Glomerular visceral epithelial cell (primary cell): ENCODE measurements around the gene KIAA1614.
A peak's percentile ranks its signal among the peaks of the same experiment; 100 is the strongest.

Experiments used
- DNase-seq: peaks from one replicate; pipeline ENCODE4 v3.0.0-alpha.2; 2016; ENCODE audit errors: extremely low spot score

KIAA1614 gene

GRCh38 chr1:180925471-180926051 lies 12.9 kb downstream of the KIAA1614 start:
- no peak for DNase-seq

- DNase-seq, result peak; percentile 22
Measured at GRCh38 chr1:180926164-180926981, 13.7 kb downstream of the KIAA1614 start.

- DNase-seq, result no peak
Measured at GRCh38 chr1:180927348-180927747, 14.7 kb downstream of the KIAA1614 start.

- peak; percentile 13 for DNase-seq
Measured at GRCh38 chr1:180927841-180928240, 15.1 kb downstream of the KIAA1614 start.

GRCh38 chr1:180928331-180929230 lies 15.9 kb downstream of the KIAA1614 start:
- no peak for DNase-seq

- DNase-seq, result no peak
Measured at GRCh38 chr1:180929389-180929788, 16.7 kb downstream of the KIAA1614 start.

GRCh38 chr1:180930687-180931086 lies 18.0 kb downstream of the KIAA1614 start:
- DNase-seq, result no peak

- no peak for DNase-seq
Measured at GRCh38 chr1:180931529-180931928, 18.8 kb downstream of the KIAA1614 start.

GRCh38 chr1:180932378-180932777 lies 19.7 kb downstream of the KIAA1614 start:
- no peak for DNase-seq

- DNase-seq, result no peak
Measured at GRCh38 chr1:180933141-180933540, 20.4 kb downstream of the KIAA1614 start.

- DNase-seq, result no peak
Measured at GRCh38 chr1:180934563-180934962, 21.9 kb downstream of the KIAA1614 start.

GRCh38 chr1:180935326-180936109 lies 22.8 kb downstream of the KIAA1614 start:
- no peak for DNase-seq

- DNase-seq, result no peak
Measured at GRCh38 chr1:180936110-180937011, 23.7 kb downstream of the KIAA1614 start.

- no peak for DNase-seq
Measured at GRCh38 chr1:180937012-180937372, 24.3 kb downstream of the KIAA1614 start.

- no peak for DNase-seq
Measured at GRCh38 chr1:180937624-180938225, 25.0 kb downstream of the KIAA1614 start.

- DNase-seq, result no peak
Measured at GRCh38 chr1:180939073-180939710, 26.5 kb downstream of the KIAA1614 start.

- DNase-seq, result no peak
Measured at GRCh38 chr1:180939711-180940103, 27.0 kb downstream of the KIAA1614 start.

GRCh38 chr1:180940445-180940844 lies 27.7 kb downstream of the KIAA1614 start:
- no peak for DNase-seq

- DNase-seq, result no peak
Measured at GRCh38 chr1:180941518-180942275, 29.0 kb downstream of the KIAA1614 start.
